GM23338 (cell line): ENCODE measurements around the gene B4GALT6. TPM values are rescaled to one million over a fixed set of nuclear protein-coding genes. Genes with fewer than 3 reads are reported as not detected.
A peak's percentile ranks its signal among the peaks of the same experiment; 100 is the strongest.

Experiments used
- ATAC-seq: fragments of 200-7000 bp; cut with Tn5 transposase; 3 replicates; pipeline ENCODE4 v1.9.1; 2020
- DNase-seq: peaks from one replicate; pipeline ENCODE4 v3.0.0-alpha.2; 2015; ENCODE audit warnings: low spot score
- H2AFZ ChIP-seq: fragments of 200-600 bp; sonication (generic); 2 replicates; pipeline ENCODE4 v1.8.0; 2016; ENCODE audit warnings: antibody characterized with exemption, mild to moderate bottlenecking, moderate library complexity
- H3F3A ChIP-seq: fragments of 200-600 bp; sonication (generic); replicated peaks from 2 replicates; pipeline ENCODE4 v1.8.0; 2017; ENCODE audit warnings: antibody characterized with exemption, mixed run types, low read depth
- H3K27ac ChIP-seq: fragments of 200-600 bp; sonication (generic); 2 replicates; pipeline ENCODE4 v1.6.1; 2016; ENCODE audit warnings: low read depth
- H3K27me3 ChIP-seq: fragments of 200-600 bp; sonication (generic); 2 replicates; pipeline ENCODE4 v1.8.0; 2016; ENCODE audit warnings: mild to moderate bottlenecking, mixed run types, moderate library complexity; ENCODE audit not compliant: insufficient read depth
- H3K36me3 ChIP-seq: fragments of 200-600 bp; sonication (generic); 2 replicates; pipeline ENCODE4 v1.8.0; 2016; ENCODE audit warnings: mild to moderate bottlenecking; ENCODE audit not compliant: insufficient read depth
- H3K4me1 ChIP-seq: fragments of 200-600 bp; sonication (generic); 2 replicates; pipeline ENCODE4 v1.8.0; 2016; ENCODE audit warnings: mild to moderate bottlenecking, moderate library complexity; ENCODE audit not compliant: insufficient read depth
- H3K4me2 ChIP-seq: fragments of 200-600 bp; sonication (generic); 2 replicates; pipeline ENCODE4 v1.7.1; 2017; ENCODE audit warnings: mixed run types
- H3K4me3 ChIP-seq: fragments of 200-600 bp; sonication (generic); 2 replicates; pipeline ENCODE4 v1.6.1; 2016; ENCODE audit warnings: mixed run types
- H3K79me2 ChIP-seq: fragments of 200-600 bp; sonication (generic); replicated peaks from 2 replicates; pipeline ENCODE4 v1.8.0; 2017; ENCODE audit warnings: mild to moderate bottlenecking; ENCODE audit not compliant: insufficient read depth
- H3K9me2 ChIP-seq: fragments of 200-600 bp; sonication (generic); 2 replicates; pipeline ENCODE4 v1.8.0; 2017; ENCODE audit not compliant: insufficient read depth
- H4K20me1 ChIP-seq: fragments of 200-600 bp; sonication (generic); replicated peaks from 2 replicates; pipeline ENCODE4 v1.8.0; 2017; ENCODE audit warnings: mild to moderate bottlenecking; ENCODE audit not compliant: insufficient read depth
- H3K27ac Mint-ChIP-seq: 2 replicates; pipeline ENCODE4 v1.8.0; 2020; ENCODE audit warnings: inconsistent platforms, mild to moderate bottlenecking, moderate library complexity, mixed read lengths
- H3K27me3 Mint-ChIP-seq: 3 replicates; pipeline ENCODE4 v1.8.0; 2022; ENCODE audit warnings: low read depth, mild to moderate bottlenecking, moderate library complexity, mixed read lengths, inconsistent platforms; ENCODE audit not compliant: insufficient read depth, poor library complexity
- H3K36me3 Mint-ChIP-seq: 3 replicates; pipeline ENCODE4 v1.8.0; 2021; ENCODE audit warnings: low read depth, mild to moderate bottlenecking, inconsistent platforms, moderate library complexity, mixed read lengths
- H3K4me1 Mint-ChIP-seq: 3 replicates; pipeline ENCODE4 v1.8.0; 2020; ENCODE audit warnings: mild to moderate bottlenecking, inconsistent platforms, mixed read lengths
- H3K4me3 Mint-ChIP-seq: 3 replicates; pipeline ENCODE4 v1.8.0; 2021; ENCODE audit warnings: moderate library complexity, mild to moderate bottlenecking, inconsistent platforms, mixed read lengths
- H3K9me3 Mint-ChIP-seq: 3 replicates; pipeline ENCODE4 v1.8.0; 2020; ENCODE audit warnings: moderate library complexity, mild to moderate bottlenecking, inconsistent platforms, mixed read lengths
- CREB1 ChIP-seq: fragments of 250-450 bp; sonication (Bioruptor Pico); IDR thresholded peaks from 2 replicates; pipeline ENCODE4 v1.5.0; 2020; ENCODE audit warnings: low read depth, mild to moderate bottlenecking, moderate library complexity
- CTCF ChIP-seq, 2 experiments: fragments of 200-600 bp in 1 of 2; sonication (generic) in 1 of 2; conservative IDR thresholded peaks; 2 replicates each; pipeline versions ENCODE4 v1.5.1 to v1.6.1; 2016 to 2017; ENCODE audit warnings: antibody characterized with exemption in 2 of 2, low read depth in 2 of 2, mild to moderate bottlenecking in 2 of 2, moderate library complexity in 1 of 2
- EZH2 ChIP-seq: fragments of 200-600 bp; sonication (generic); IDR thresholded peaks from one replicate; pipeline ENCODE4 v1.8.0; 2017; ENCODE audit warnings: antibody characterized with exemption, mild to moderate bottlenecking, low read depth; ENCODE audit not compliant: unreplicated experiment
- EZH2phosphoT487 ChIP-seq: fragments of 200-600 bp; sonication (generic); IDR thresholded peaks from one replicate; pipeline ENCODE4 v1.8.1; 2018; ENCODE audit warnings: antibody characterized with exemption; ENCODE audit not compliant: unreplicated experiment
- JUNB ChIP-seq: IDR thresholded peaks from one replicate; pipeline ENCODE4 v1.6.1; 2016; ENCODE audit warnings: antibody characterized with exemption; ENCODE audit not compliant: unreplicated experiment
- NANOG ChIP-seq: IDR thresholded peaks from 2 replicates; pipeline ENCODE4 v1.6.1; 2016; ENCODE audit warnings: antibody characterized with exemption, borderline replicate concordance
- POLR2AphosphoS5 ChIP-seq: IDR thresholded peaks from 2 replicates; pipeline ENCODE4 v1.6.1; 2016; ENCODE audit warnings: antibody characterized with exemption, low read depth
- STAT1 ChIP-seq: IDR thresholded peaks from one replicate; pipeline ENCODE4 v1.6.1; 2016; ENCODE audit warnings: antibody characterized with exemption; ENCODE audit not compliant: unreplicated experiment
- ZNF114 ChIP-seq: fragments of 250-450 bp; sonication (Bioruptor Pico); IDR thresholded peaks from 2 replicates; pipeline ENCODE4 v1.5.0; 2020; ENCODE audit warnings: mild to moderate bottlenecking, moderate library complexity
- ZNF331 ChIP-seq: fragments of 250-450 bp; sonication (Bioruptor Pico); IDR thresholded peaks from 2 replicates; pipeline ENCODE4 v1.5.0; 2020; ENCODE audit warnings: low read depth, mild to moderate bottlenecking, moderate library complexity
- polyA plus RNA-seq: library from polyadenylated mRNA; unstranded; fragments of >200 nt; fragmentation: Nextera tagmentation; extraction: Ambion mirVana; gene quantifications from 2 replicates; pipeline ENCODE4 v1.2.1, GENCODE V29; 2016
- total RNA-seq: library from RNA; depleted of rRNA; stranded (reverse); fragments of >200 nt; shearing (Covaris generic); gene quantifications from 2 replicates; pipeline ENCODE4 v1.2.3, GENCODE V29; 2014
- TF ChIP-seq, protein P1 (sequence below): IDR thresholded peaks from 2 replicates; pipeline ENCODE4 v1.6.1; 2016; ENCODE audit warnings: antibody characterized with exemption
- TF ChIP-seq, protein P2 (sequence below): IDR thresholded peaks from one replicate; pipeline ENCODE4 v1.6.1; 2018; ENCODE audit warnings: antibody characterized with exemption; ENCODE audit not compliant: unreplicated experiment
- TF ChIP-seq, protein P3 (sequence below): fragments of 250-450 bp; sonication (Bioruptor Pico); IDR thresholded peaks from 2 replicates; pipeline ENCODE4 v1.5.0; 2020; ENCODE audit warnings: mild to moderate bottlenecking, moderate library complexity

Gene B4GALT6
- total and polyA plus RNA-seq, 2 experiments from 2014 or later = 14.8 to 33.8 TPM

DNA sequence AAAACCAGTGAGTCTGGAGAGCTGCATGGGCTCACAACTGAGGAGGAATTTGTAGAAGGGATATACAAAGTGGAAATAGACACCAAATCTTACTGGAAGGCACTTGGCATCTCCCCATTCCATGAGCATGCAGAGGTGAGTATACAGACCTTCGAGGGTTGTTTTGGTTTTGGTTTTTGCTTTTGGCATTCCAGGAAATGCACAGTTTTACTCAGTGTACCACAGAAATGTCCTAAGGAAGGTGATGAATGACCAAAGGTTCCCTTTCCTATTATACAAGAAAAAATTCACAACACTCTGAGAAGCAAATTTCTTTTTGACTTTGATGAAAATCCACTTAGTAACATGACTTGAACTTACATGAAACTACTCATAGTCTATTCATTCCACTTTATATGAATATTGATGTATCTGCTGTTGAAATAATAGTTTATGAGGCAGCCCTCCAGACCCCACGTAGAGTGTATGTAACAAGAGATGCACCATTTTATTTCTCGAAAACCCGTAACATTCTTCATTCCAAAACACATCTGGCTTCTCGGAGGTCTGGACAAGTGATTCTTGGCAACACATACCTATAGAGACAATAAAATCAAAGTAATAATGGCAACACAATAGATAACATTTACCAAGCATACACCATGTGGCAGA is 89.1 kb downstream of the B4GALT6 start:
- Mint-ChIP-seq H3K4me1 (no peaks in the 10 kb centered on the region), H3K9me3 (no peaks in the 10 kb centered on the region), H3K4me3 (no peak overlapping the region), H3K27ac (no peak overlapping the region), H3K27me3 (peaks cover 6% of the 10 kb centered on the region), H3K36me3 (no peaks in the 10 kb centered on the region)
- Histone ChIP-seq H3K79me2 (no peaks in the 10 kb centered on the region), H3K36me3 (no peaks in the 10 kb centered on the region), H3K27ac (no peak overlapping the region), H2AFZ (0 out of 2 replicates have a peak overlapping the region, but pooled peaks have one; percentile 10), H3K9me2 (peaks cover 10% of the 10 kb centered on the region; the same call in 1 of the 2 replicates), H3K4me1 (no peaks in the 10 kb centered on the region), H3F3A (no peaks in the 10 kb centered on the region), H3K4me2 (no peak overlapping the region), H3K4me3 (no peak overlapping the region), H4K20me1 (no peaks in the 10 kb centered on the region), H3K27me3 (no peaks in the 10 kb centered on the region)
- no peak for ATAC-seq
- no peak for DNase-seq
- TF ChIP-seq CTCF (conservative IDR thresholded peaks at IDR 0.05; ENCODE audit: low read depth in 2 of 2) = no peak
- no peak for TF ChIP-seq JUNB
- TF ChIP-seq, protein P1, sequence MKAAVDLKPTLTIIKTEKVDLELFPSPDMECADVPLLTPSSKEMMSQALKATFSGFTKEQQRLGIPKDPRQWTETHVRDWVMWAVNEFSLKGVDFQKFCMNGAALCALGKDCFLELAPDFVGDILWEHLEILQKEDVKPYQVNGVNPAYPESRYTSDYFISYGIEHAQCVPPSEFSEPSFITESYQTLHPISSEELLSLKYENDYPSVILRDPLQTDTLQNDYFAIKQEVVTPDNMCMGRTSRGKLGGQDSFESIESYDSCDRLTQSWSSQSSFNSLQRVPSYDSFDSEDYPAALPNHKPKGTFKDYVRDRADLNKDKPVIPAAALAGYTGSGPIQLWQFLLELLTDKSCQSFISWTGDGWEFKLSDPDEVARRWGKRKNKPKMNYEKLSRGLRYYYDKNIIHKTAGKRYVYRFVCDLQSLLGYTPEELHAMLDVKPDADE = no peak
- TF ChIP-seq STAT1 = no peak
- TF ChIP-seq ZNF331 (CRISPR knock-in tag) = no peak
- no peak for TF ChIP-seq ZNF114
- no peak for TF ChIP-seq EZH2phosphoT487
- no peak for TF ChIP-seq CREB1 (CRISPR knock-in tag)
- TF ChIP-seq POLR2AphosphoS5 = no peak
- TF ChIP-seq, protein P2, sequence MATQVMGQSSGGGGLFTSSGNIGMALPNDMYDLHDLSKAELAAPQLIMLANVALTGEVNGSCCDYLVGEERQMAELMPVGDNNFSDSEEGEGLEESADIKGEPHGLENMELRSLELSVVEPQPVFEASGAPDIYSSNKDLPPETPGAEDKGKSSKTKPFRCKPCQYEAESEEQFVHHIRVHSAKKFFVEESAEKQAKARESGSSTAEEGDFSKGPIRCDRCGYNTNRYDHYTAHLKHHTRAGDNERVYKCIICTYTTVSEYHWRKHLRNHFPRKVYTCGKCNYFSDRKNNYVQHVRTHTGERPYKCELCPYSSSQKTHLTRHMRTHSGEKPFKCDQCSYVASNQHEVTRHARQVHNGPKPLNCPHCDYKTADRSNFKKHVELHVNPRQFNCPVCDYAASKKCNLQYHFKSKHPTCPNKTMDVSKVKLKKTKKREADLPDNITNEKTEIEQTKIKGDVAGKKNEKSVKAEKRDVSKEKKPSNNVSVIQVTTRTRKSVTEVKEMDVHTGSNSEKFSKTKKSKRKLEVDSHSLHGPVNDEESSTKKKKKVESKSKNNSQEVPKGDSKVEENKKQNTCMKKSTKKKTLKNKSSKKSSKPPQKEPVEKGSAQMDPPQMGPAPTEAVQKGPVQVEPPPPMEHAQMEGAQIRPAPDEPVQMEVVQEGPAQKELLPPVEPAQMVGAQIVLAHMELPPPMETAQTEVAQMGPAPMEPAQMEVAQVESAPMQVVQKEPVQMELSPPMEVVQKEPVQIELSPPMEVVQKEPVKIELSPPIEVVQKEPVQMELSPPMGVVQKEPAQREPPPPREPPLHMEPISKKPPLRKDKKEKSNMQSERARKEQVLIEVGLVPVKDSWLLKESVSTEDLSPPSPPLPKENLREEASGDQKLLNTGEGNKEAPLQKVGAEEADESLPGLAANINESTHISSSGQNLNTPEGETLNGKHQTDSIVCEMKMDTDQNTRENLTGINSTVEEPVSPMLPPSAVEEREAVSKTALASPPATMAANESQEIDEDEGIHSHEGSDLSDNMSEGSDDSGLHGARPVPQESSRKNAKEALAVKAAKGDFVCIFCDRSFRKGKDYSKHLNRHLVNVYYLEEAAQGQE = no peak
- no peak for TF ChIP-seq EZH2
- no peak for TF ChIP-seq NANOG
- TF ChIP-seq, protein P3, sequence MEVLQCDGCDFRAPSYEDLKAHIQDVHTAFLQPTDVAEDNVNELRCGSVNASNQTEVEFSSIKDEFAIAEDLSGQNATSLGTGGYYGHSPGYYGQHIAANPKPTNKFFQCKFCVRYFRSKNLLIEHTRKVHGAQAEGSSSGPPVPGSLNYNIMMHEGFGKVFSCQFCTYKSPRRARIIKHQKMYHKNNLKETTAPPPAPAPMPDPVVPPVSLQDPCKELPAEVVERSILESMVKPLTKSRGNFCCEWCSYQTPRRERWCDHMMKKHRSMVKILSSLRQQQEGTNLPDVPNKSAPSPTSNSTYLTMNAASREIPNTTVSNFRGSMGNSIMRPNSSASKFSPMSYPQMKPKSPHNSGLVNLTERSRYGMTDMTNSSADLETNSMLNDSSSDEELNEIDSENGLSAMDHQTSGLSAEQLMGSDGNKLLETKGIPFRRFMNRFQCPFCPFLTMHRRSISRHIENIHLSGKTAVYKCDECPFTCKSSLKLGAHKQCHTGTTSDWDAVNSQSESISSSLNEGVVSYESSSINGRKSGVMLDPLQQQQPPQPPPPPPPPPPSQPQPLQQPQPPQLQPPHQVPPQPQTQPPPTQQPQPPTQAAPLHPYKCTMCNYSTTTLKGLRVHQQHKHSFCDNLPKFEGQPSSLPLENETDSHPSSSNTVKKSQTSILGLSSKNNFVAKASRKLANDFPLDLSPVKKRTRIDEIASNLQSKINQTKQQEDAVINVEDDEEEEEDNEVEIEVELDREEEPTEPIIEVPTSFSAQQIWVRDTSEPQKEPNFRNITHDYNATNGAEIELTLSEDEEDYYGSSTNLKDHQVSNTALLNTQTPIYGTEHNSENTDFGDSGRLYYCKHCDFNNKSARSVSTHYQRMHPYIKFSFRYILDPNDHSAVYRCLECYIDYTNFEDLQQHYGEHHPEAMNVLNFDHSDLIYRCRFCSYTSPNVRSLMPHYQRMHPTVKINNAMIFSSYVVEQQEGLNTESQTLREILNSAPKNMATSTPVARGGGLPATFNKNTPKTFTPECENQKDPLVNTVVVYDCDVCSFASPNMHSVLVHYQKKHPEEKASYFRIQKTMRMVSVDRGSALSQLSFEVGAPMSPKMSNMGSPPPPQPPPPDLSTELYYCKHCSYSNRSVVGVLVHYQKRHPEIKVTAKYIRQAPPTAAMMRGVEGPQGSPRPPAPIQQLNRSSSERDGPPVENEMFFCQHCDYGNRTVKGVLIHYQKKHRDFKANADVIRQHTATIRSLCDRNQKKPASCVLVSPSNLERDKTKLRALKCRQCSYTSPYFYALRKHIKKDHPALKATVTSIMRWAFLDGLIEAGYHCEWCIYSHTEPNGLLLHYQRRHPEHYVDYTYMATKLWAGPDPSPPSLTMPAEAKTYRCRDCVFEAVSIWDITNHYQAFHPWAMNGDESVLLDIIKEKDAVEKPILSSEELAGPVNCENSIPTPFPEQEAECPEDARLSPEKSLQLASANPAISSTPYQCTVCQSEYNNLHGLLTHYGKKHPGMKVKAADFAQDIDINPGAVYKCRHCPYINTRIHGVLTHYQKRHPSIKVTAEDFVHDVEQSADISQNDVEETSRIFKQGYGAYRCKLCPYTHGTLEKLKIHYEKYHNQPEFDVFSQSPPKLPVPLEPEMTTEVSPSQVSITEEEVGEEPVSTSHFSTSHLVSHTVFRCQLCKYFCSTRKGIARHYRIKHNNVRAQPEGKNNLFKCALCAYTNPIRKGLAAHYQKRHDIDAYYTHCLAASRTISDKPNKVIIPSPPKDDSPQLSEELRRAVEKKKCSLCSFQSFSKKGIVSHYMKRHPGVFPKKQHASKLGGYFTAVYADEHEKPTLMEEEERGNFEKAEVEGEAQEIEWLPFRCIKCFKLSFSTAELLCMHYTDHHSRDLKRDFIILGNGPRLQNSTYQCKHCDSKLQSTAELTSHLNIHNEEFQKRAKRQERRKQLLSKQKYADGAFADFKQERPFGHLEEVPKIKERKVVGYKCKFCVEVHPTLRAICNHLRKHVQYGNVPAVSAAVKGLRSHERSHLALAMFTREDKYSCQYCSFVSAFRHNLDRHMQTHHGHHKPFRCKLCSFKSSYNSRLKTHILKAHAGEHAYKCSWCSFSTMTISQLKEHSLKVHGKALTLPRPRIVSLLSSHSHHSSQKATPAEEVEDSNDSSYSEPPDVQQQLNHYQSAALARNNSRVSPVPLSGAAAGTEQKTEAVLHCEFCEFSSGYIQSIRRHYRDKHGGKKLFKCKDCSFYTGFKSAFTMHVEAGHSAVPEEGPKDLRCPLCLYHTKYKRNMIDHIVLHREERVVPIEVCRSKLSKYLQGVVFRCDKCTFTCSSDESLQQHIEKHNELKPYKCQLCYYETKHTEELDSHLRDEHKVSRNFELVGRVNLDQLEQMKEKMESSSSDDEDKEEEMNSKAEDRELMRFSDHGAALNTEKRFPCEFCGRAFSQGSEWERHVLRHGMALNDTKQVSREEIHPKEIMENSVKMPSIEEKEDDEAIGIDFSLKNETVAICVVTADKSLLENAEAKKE = no peak
